ENCODE results near the gene MAP3K4. TPM values are rescaled to one million over a fixed set of nuclear protein-coding genes. Genes with fewer than 3 reads are reported as not detected.

MAP3K4 gene
- polyA plus RNA-seq, 3 donors: 3.2 to 12.3 (median 3.5) TPM

GRCh38 chr6:160973311-160974250, 18.0 kb upstream of the MAP3K4 start:
- H4K20me1 ChIP-seq (ENCODE audit: insufficient read depth, low read length): no peaks in the 10 kb centered on the region
- H3K9me3 Mint-ChIP-seq: peaks cover 0 to 6% (median 0%) of the 10 kb centered on the region in 7 donors
- intact Hi-C loops (cut with micrococcal nuclease): no loop called here
- peaks cover 6 to 10% (median 7%) of the 10 kb centered on the region in 3 donors for H3K27me3 Mint-ChIP-seq (ENCODE audit: low read depth in 3 of 3)
- H3K9me3 ChIP-seq (replicated peaks in 1 of 2; ENCODE audit: control insufficient read depth in 1 of 2, insufficient read depth in 1 of 2, low read length in 2 of 2): no peaks in the 10 kb centered on the region
- H3K27ac ChIP-seq (ENCODE audit: low read depth in 1 of 2, low read length in 2 of 2): no peak overlapping the region
- H3K27me3 ChIP-seq (ENCODE audit: control insufficient read depth in 2 of 2, insufficient read depth in 2 of 2, low read length in 2 of 2): no peaks in the 10 kb centered on the region
- DNase-seq: no peak
- no peak for TF ChIP-seq CTCF (IDR thresholded peaks at IDR 0.05)
- no peaks in the 10 kb centered on the region for H3K79me2 ChIP-seq (ENCODE audit: insufficient read depth, low read length)
- no peak overlapping the region for H2AFZ ChIP-seq (ENCODE audit: insufficient read depth, low read depth, low read length, poor library complexity, severe bottlenecking)
- H3K4me1 ChIP-seq (ENCODE audit: control insufficient read depth in 1 of 2, insufficient read depth in 2 of 2, low read length in 2 of 2): no peaks in the 10 kb centered on the region
- no peak overlapping the region for H3K4me3 Mint-ChIP-seq
- 86% methylated on average over 5 of the region's 11 CpGs for WGBS (ENCODE audit: insufficient coverage)
- H3K4me2 ChIP-seq (replicated peaks; ENCODE audit: extremely low read depth, low read length, poor library complexity, severe bottlenecking): no peak overlapping the region
- H3K4me3 ChIP-seq (replicated peaks in 1 of 3; ENCODE audit: low read depth in 2 of 3, low read length in 3 of 3): no peak overlapping the region
- no peaks in the 10 kb centered on the region for H3K36me3 Mint-ChIP-seq
- H3K36me3 ChIP-seq (replicated peaks in 1 of 2; ENCODE audit: control insufficient read depth in 1 of 2, insufficient read depth in 2 of 2, low read length in 2 of 2): no peaks in the 10 kb centered on the region
- no peak overlapping the region for H3K9ac ChIP-seq (ENCODE audit: insufficient read depth, low read length, poor library complexity, severe bottlenecking)
- H3K4me1 Mint-ChIP-seq: no peaks in the 10 kb centered on the region
- no peak overlapping the region for H3K27ac Mint-ChIP-seq

GRCh38 chr6:160974304-160974771, 17.2 kb upstream of the MAP3K4 start:
- no peaks in the 10 kb centered on the region for H3K4me1 Mint-ChIP-seq
- Histone ChIP-seq H3K27me3 (ENCODE audit: control insufficient read depth in 2 of 2, insufficient read depth in 2 of 2, low read length in 2 of 2) (no peaks in the 10 kb centered on the region), H3K9me3 (replicated peaks in 1 of 2; ENCODE audit: control insufficient read depth in 1 of 2, insufficient read depth in 1 of 2, low read length in 2 of 2) (no peaks in the 10 kb centered on the region), H2AFZ (ENCODE audit: insufficient read depth, low read depth, low read length, poor library complexity, severe bottlenecking) (no peak overlapping the region), H3K9ac (ENCODE audit: insufficient read depth, low read length, poor library complexity, severe bottlenecking) (no peak overlapping the region), H4K20me1 (ENCODE audit: insufficient read depth, low read length) (no peaks in the 10 kb centered on the region), H3K4me2 (replicated peaks; ENCODE audit: extremely low read depth, low read length, poor library complexity, severe bottlenecking) (no peak overlapping the region), H3K4me1 (ENCODE audit: control insufficient read depth in 1 of 2, insufficient read depth in 2 of 2, low read length in 2 of 2) (no peaks in the 10 kb centered on the region), H3K4me3 (replicated peaks in 1 of 3; ENCODE audit: low read depth in 2 of 3, low read length in 3 of 3) (no peak overlapping the region), H3K36me3 (replicated peaks in 1 of 2; ENCODE audit: control insufficient read depth in 1 of 2, insufficient read depth in 2 of 2, low read length in 2 of 2) (no peaks in the 10 kb centered on the region), H3K27ac (ENCODE audit: low read depth in 1 of 2, low read length in 2 of 2) (no peak overlapping the region), H3K79me2 (ENCODE audit: insufficient read depth, low read length) (no peaks in the 10 kb centered on the region)
- H3K27ac Mint-ChIP-seq: peak overlapping the region in 2 of 7 donors; percentile 24 to 26
- no peak overlapping the region for H3K4me3 Mint-ChIP-seq
- H3K27me3 Mint-ChIP-seq (ENCODE audit: low read depth in 3 of 3): peaks cover 6 to 10% (median 10%) of the 10 kb centered on the region in 3 donors
- H3K9me3 Mint-ChIP-seq: peaks cover 0 to 6% (median 0%) of the 10 kb centered on the region in 7 donors
- TF ChIP-seq CTCF (IDR thresholded peaks at IDR 0.05): no peak
- no peaks in the 10 kb centered on the region for H3K36me3 Mint-ChIP-seq
- intact Hi-C loops (cut with micrococcal nuclease): no loop called here
- no peak for DNase-seq
- 98% methylated on average over 5 of the region's 9 CpGs for whole genome bisulfite sequencing (ENCODE audit: insufficient coverage)

Measured in CD14-positive monocyte (primary cell).